ENCODE results near the gene DMD. TPM values are rescaled to one million over a fixed set of nuclear protein-coding genes. Genes with fewer than 3 reads are reported as not detected.

DMD gene
- polyA plus RNA-seq, 3 donors, result 0.23 TPM; not detected in 2

DNA sequence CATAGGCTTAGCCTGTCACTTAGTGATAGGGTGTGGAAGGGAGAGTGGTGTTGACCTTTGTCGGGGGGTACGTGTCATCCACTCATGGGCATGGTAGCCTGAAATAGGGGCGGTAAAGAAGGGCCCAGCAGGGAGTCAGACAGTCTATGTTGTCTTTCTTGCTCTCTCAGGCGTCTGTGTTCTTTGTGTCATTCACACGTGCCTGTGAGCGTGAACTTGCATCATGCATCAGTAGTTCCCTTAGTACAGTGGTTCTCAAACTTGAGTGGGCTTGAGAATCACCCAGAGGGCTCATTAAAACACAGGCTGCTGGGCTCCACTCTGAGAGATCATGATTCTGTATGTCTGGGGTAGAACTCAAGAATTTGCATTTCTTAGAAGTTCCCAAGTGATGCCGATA is 1688.6 kb downstream of the DMD start:
- no peaks in the 10 kb centered on the region for H3K4me1 Mint-ChIP-seq
- intact Hi-C loops (cut with micrococcal nuclease), result no loop called here
- H3K27me3 Mint-ChIP-seq (ENCODE audit: low read depth in 3 of 3), result peaks cover 0 to 2% (median 0%) of the 10 kb centered on the region in 3 donors

DNA sequence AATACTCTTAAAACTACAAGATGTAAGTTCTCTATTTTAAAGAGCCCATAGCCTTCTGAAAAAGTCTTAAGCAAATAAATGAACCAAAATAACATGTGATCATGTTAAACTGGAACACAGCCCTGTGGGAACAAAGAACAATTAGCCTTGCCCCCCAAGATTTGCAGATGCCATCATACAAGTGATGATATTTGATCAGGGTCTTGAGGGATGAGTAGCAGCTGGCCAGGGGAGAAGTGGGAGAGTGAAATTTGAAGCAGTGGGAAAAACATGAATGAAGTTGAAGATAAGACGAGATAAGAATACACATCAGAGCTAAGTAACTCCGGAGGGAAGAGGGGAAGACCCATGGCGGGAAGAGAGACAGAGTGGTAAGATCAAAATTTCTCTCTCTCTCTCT is 1689.4 kb downstream of the DMD start:
- TF ChIP-seq, protein P1, sequence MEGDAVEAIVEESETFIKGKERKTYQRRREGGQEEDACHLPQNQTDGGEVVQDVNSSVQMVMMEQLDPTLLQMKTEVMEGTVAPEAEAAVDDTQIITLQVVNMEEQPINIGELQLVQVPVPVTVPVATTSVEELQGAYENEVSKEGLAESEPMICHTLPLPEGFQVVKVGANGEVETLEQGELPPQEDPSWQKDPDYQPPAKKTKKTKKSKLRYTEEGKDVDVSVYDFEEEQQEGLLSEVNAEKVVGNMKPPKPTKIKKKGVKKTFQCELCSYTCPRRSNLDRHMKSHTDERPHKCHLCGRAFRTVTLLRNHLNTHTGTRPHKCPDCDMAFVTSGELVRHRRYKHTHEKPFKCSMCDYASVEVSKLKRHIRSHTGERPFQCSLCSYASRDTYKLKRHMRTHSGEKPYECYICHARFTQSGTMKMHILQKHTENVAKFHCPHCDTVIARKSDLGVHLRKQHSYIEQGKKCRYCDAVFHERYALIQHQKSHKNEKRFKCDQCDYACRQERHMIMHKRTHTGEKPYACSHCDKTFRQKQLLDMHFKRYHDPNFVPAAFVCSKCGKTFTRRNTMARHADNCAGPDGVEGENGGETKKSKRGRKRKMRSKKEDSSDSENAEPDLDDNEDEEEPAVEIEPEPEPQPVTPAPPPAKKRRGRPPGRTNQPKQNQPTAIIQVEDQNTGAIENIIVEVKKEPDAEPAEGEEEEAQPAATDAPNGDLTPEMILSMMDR (IDR thresholded peaks at IDR 0.05), result no peak
- no peaks in the 10 kb centered on the region for H3K36me3 ChIP-seq (replicated peaks in 1 of 2; ENCODE audit: control insufficient read depth in 1 of 2, insufficient read depth in 2 of 2, low read length in 2 of 2)
- no peaks in the 10 kb centered on the region for H4K20me1 ChIP-seq (ENCODE audit: insufficient read depth, low read length)
- no peak for DNase-seq
- no peaks in the 10 kb centered on the region for H3K4me1 ChIP-seq (ENCODE audit: control insufficient read depth in 1 of 2, insufficient read depth in 2 of 2, low read length in 2 of 2)
- no peak overlapping the region for H2AFZ ChIP-seq (ENCODE audit: insufficient read depth, low read depth, low read length, poor library complexity, severe bottlenecking)
- intact Hi-C loops (cut with micrococcal nuclease), result no loop called here
- H3K4me3 ChIP-seq (replicated peaks in 1 of 3; ENCODE audit: low read depth in 2 of 3, low read length in 3 of 3), result no peak overlapping the region
- no peak overlapping the region for H3K4me2 ChIP-seq (replicated peaks; ENCODE audit: extremely low read depth, low read length, poor library complexity, severe bottlenecking)
- Mint-ChIP-seq H3K4me3 (no peak overlapping the region), H3K36me3 (no peaks in the 10 kb centered on the region), H3K9me3 (peaks cover 0 to 8% (median 0%) of the 10 kb centered on the region in 7 donors), H3K27ac (no peak overlapping the region), H3K27me3 (ENCODE audit: low read depth in 3 of 3) (peaks cover 0 to 2% (median 0%) of the 10 kb centered on the region in 3 donors), H3K4me1 (no peaks in the 10 kb centered on the region)
- H3K9me3 ChIP-seq (replicated peaks in 1 of 2; ENCODE audit: control insufficient read depth in 1 of 2, insufficient read depth in 1 of 2, low read length in 2 of 2), result no peaks in the 10 kb centered on the region
- H3K9ac ChIP-seq (ENCODE audit: insufficient read depth, low read length, poor library complexity, severe bottlenecking), result no peak overlapping the region
- no peak overlapping the region for H3K27ac ChIP-seq (ENCODE audit: low read depth in 1 of 2, low read length in 2 of 2)
- H3K27me3 ChIP-seq (ENCODE audit: control insufficient read depth in 2 of 2, insufficient read depth in 2 of 2, low read length in 2 of 2), result no peaks in the 10 kb centered on the region
- WGBS (ENCODE audit: insufficient coverage), result no CpG with 5 or more reads among the region's 3 CpGs
- no peaks in the 10 kb centered on the region for H3K79me2 ChIP-seq (ENCODE audit: insufficient read depth, low read length)

More for the DNA sequence above, 1688.6 kb downstream of the DMD start:
- Histone ChIP-seq H3K4me3 (replicated peaks in 1 of 3; ENCODE audit: low read depth in 2 of 3, low read length in 3 of 3) (no peak overlapping the region), H4K20me1 (ENCODE audit: insufficient read depth, low read length) (no peaks in the 10 kb centered on the region), H3K36me3 (replicated peaks in 1 of 2; ENCODE audit: control insufficient read depth in 1 of 2, insufficient read depth in 2 of 2, low read length in 2 of 2) (no peaks in the 10 kb centered on the region), H3K27me3 (ENCODE audit: control insufficient read depth in 2 of 2, insufficient read depth in 2 of 2, low read length in 2 of 2) (no peaks in the 10 kb centered on the region), H3K9ac (ENCODE audit: insufficient read depth, low read length, poor library complexity, severe bottlenecking) (no peak overlapping the region), H3K79me2 (ENCODE audit: insufficient read depth, low read length) (no peaks in the 10 kb centered on the region), H2AFZ (ENCODE audit: insufficient read depth, low read depth, low read length, poor library complexity, severe bottlenecking) (no peak overlapping the region), H3K4me1 (ENCODE audit: control insufficient read depth in 1 of 2, insufficient read depth in 2 of 2, low read length in 2 of 2) (no peaks in the 10 kb centered on the region), H3K9me3 (replicated peaks in 1 of 2; ENCODE audit: control insufficient read depth in 1 of 2, insufficient read depth in 1 of 2, low read length in 2 of 2) (no peaks in the 10 kb centered on the region), H3K4me2 (replicated peaks; ENCODE audit: extremely low read depth, low read length, poor library complexity, severe bottlenecking) (no peak overlapping the region), H3K27ac (ENCODE audit: low read depth in 1 of 2, low read length in 2 of 2) (no peak overlapping the region)
- Mint-ChIP-seq H3K36me3 (no peaks in the 10 kb centered on the region), H3K4me3 (no peak overlapping the region), H3K27ac (no peak overlapping the region), H3K9me3 (peaks cover 0 to 8% (median 0%) of the 10 kb centered on the region in 7 donors)
- TF ChIP-seq, protein P1 (IDR thresholded peaks at IDR 0.05), result no peak
- DNase-seq, result no peak
- 82% methylated on average over 4 of the region's 7 CpGs for WGBS (ENCODE audit: insufficient coverage)

All from CD14-positive monocyte (primary cell).